ENCODE results near the gene HOXA4.

HOXA4 gene

GRCh38 chr7:27105301-27106031 lies 25.1 kb downstream of the HOXA4 start:
- DNase-seq (ENCODE audit: low read depth) = no peak
- no peak overlapping the region for H3K4me3 ChIP-seq (ENCODE audit: low read length)
- no peak for TF ChIP-seq CTCF (conservative IDR thresholded peaks at IDR 0.05; ENCODE audit: low read depth, low read length)

GRCh38 chr7:27104341-27105058 lies 26.1 kb downstream of the HOXA4 start:
- H3K4me3 ChIP-seq (ENCODE audit: low read length) = no peak overlapping the region

GRCh38 chr7:27103489-27104226 lies 26.9 kb downstream of the HOXA4 start:
- no peak for TF ChIP-seq CTCF (conservative IDR thresholded peaks at IDR 0.05; ENCODE audit: low read depth, low read length)
- no peak overlapping the region for H3K4me3 ChIP-seq (ENCODE audit: low read length)
- DNase-seq (ENCODE audit: low read depth) = no peak

More at GRCh38 chr7:27104341-27105058, 26.1 kb downstream of the HOXA4 start:
- DNase-seq (ENCODE audit: low read depth) = no peak
- TF ChIP-seq CTCF (conservative IDR thresholded peaks at IDR 0.05; ENCODE audit: low read depth, low read length) = no peak

GRCh38 chr7:27102581-27103442 lies 27.7 kb downstream of the HOXA4 start, which contains the start of gene HOXA2:
Gene HOXA2 (minus strand): TSS chr7:27102683. CDS start chr7:27102500, 183 bp downstream.
- DNase-seq (ENCODE audit: low read depth) = no peak
- no peak within 1 kb of the TSS for H3K4me3 ChIP-seq (ENCODE audit: low read length)
- no peak for TF ChIP-seq CTCF (conservative IDR thresholded peaks at IDR 0.05; ENCODE audit: low read depth, low read length)

- no peak overlapping the region for H3K4me3 ChIP-seq (ENCODE audit: low read length)
- TF ChIP-seq CTCF (conservative IDR thresholded peaks at IDR 0.05; ENCODE audit: low read depth, low read length) = no peak
- DNase-seq (ENCODE audit: low read depth) = no peak
Measured at GRCh38 chr7:27101957-27102580, 28.5 kb downstream of the HOXA4 start.

All from retinal pigment epithelial cell (primary cell).